Diencephalon (tissue), 1 donor: ENCODE measurements around the gene DENND2A. TPM values are rescaled to one million over a fixed set of nuclear protein-coding genes. Genes with fewer than 3 reads are reported as not detected.

Experiments
- small RNA-seq: library from RNA; depleted of rRNA; stranded (forward); fragments of <200 nt; gene quantifications from one replicate; pipeline ENCODE3, GENCODE V24; 2014
- total RNA-seq: library from RNA; depleted of rRNA; stranded (reverse); fragments of >200 nt; gene quantifications from one replicate; pipeline ENCODE4 v1.2.3, GENCODE V29; 2014

The DENND2A gene, protein sequence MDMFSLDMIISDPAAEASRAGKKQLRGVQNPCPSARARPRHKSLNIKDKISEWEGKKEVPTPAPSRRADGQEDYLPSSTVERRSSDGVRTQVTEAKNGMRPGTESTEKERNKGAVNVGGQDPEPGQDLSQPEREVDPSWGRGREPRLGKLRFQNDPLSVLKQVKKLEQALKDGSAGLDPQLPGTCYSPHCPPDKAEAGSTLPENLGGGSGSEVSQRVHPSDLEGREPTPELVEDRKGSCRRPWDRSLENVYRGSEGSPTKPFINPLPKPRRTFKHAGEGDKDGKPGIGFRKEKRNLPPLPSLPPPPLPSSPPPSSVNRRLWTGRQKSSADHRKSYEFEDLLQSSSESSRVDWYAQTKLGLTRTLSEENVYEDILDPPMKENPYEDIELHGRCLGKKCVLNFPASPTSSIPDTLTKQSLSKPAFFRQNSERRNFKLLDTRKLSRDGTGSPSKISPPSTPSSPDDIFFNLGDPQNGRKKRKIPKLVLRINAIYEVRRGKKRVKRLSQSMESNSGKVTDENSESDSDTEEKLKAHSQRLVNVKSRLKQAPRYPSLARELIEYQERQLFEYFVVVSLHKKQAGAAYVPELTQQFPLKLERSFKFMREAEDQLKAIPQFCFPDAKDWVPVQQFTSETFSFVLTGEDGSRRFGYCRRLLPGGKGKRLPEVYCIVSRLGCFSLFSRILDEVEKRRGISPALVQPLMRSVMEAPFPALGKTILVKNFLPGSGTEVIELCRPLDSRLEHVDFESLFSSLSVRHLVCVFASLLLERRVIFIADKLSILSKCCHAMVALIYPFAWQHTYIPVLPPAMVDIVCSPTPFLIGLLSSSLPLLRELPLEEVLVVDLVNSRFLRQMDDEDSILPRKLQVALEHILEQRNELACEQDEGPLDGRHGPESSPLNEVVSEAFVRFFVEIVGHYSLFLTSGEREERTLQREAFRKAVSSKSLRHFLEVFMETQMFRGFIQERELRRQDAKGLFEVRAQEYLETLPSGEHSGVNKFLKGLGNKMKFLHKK
- total RNA-seq, result 43.8 TPM

DNA sequence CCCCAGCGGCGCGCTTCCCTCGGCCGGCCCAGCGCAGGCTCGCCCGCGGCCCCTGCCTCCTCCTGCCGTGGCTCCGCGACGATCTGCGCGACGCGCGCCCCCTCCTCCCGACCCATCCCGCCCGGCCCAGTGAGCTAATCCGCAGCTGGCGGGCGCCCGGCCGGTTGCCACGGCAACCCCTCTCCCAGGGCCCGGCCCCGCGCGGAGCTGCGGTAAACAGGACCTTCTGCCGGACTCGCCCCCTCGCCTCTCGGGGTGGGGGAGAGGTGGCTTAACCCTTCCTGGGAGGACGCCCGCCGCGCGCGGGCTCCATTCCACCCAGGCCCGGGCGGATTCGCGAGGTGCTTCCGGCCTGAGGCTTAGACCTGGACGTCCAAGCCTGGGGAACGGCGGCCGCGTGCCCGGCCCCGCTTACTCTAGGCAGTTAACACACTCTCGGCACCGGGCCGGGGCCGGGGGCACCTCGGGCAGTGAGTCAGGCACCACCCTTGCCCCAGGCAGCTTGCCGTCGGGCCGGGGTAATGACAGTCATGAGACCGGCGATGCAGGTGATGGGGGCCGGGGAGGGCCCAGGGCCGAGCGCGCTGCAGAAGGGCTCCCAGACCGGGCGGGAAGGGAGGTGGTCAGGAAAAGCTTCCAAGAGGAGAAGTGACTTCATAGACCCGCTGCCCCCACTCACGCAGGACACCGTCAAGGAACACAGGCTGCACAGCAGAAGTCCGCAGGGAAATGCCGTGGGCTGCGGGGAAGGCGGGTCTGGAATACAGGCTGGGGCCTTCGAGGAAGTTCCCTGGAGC is at the start of gene DENND2A:
Gene DENND2A, minus strand, starts transcription at position 87 of the 797 bp plus-strand sequence. CDS start 38,416 bp downstream, outside the sequence.

DNA sequence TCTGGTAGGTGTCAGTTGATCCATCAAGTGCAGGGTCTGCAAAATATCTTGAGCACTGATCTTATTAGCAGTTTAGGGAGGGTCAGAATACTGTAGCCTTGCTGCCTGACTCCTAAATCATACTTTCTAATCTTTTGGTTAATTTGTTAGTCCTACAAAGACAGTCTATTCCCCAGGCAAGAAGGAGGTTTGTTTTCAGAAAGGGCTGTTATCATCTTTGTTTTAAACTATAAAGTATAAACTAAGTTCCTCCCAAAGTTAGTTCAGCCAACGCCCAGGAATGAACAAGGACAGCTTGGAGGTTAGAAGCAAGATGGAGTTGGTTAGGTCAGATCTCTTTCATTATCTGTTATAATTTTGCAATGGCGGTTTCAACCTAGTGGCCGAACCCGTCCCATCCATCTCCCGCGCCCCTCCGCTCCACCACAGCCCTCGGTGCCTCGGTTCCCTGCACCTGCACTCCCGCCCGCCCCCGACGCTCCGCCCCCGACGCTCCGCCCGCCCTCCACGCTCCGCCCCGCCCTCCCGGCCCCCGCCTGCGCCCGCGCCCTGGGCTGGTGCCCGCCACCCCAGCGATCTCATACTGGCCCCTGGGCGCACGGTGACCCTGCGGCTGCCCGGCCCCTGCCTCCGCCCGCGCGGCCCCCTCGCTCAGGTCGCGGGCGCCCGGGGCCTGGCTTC is 31.9 kb upstream of the DENND2A start, which contains the start of gene ADCK2:
Gene ADCK2, plus strand, starts transcription at position 564 of the 681 bp plus-strand sequence. CDS start 386 bp downstream, outside the sequence.

DNA sequence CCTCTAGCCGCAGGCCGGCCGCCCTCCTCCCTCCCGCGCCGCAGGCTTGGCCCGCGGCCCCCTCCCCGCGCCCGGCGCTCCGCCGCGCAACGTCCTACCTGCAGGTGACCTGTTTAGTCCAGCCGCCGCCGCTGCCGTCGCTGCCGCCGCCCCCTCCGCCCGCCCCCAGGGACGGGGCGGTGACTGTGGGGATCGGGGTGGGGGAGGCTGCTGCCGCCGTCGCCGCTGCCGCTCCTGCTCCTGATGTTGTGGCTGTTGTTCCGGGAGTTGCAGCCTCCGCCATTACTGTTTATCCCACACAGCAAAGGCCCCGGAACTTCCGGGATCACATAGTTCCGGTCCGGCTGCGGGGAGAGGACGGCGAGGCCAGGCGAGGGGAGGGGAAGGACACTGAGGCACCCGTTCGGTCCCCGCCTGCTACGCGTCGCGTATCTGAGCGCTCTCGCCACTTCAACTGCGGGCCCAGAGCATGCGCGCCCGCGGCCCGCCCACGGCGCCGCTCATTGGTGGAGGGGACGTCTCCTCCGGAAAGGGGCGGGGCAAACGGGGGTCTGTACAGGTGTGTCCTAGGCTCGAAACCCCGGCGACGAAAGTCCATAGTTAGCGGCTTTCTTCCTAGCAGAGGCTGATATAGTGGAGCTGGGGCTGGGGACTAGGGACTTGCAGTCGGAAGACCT is 161.4 kb downstream of the DENND2A start, which contains the start of gene MKRN1:
Gene MKRN1, minus strand, starts transcription at position 444 of the 677 bp plus-strand sequence. Its CDS starts 161 bp downstream, at position 283.

Small RNAs within 50 kb of the gene (small RNA-seq; reads per million reads assigned to genes)
- gene RF00019 (not detected), gene RN7SL771P (not detected)

Other genes with a start within 250 kb of the DENND2A start
- gene SLC37A3, start 242.3 kb downstream of the DENND2A start, total RNA-seq, result 128 TPM
- gene RAB19, start 236.8 kb downstream of the DENND2A start, total RNA-seq, result not detected
- 101 TPM for gene MKRN1, start 161.3 kb downstream of the DENND2A start, total RNA-seq
- gene ADCK2, start 32.1 kb upstream of the DENND2A start, total RNA-seq, result 49.4 TPM
- gene NDUFB2, start 55.9 kb upstream of the DENND2A start, total RNA-seq, result 96.0 TPM